K562 (cell line): ENCODE results near the gene NACC1. TPM values are rescaled to one million over a fixed set of nuclear protein-coding genes. Genes with fewer than 3 reads are reported as not detected.

Experiments used
- ATAC-seq: fragments of 200-7000 bp; cut with Tn5 transposase; 3 replicates; pipeline ENCODE4 v1.9.1; 2020; ENCODE audit warnings: moderate library complexity
- BruUV-seq: library from RNA; stranded (reverse); fragments of 400-500 nt; replicated peaks from 2 replicates; lab custom pipeline; 2021; lab: Mats Ljungman, UMichigan
- CTCF ChIA-PET: fragments of 300-600 bp; formaldehyde crosslinking; extraction: SDS; loops from one replicate; lab custom pipeline; 2021; ENCODE audit warnings: low intra/inter-chr PET ratio; lab: Yijun Ruan, JAX
- POLR2A ChIA-PET: fragments of 300-600, 350-650 bp; sonication (Branson Sonifier 250); formaldehyde crosslinking; extraction: SDS; loops from one replicate; lab custom pipeline; 2021; ENCODE audit warnings: antibody characterized with exemption, inconsistent platforms; lab: Yijun Ruan, JAX
- DNase-seq, 4 experiments: peaks; one replicate each; pipeline versions ENCODE4 v3.0.0 to v3.0.0-alpha.2; 2011 to 2018; ENCODE audit warnings: low spot score in 3 of 4, mixed read lengths in 3 of 4; ENCODE audit errors: extremely low read depth in 1 of 4
- FAIRE-seq: peaks from 2 replicates; lab custom pipeline; 2011; peaks lifted over from hg19 to GRCh38; lab: Jason Lieb, UNC
- H2AFZ ChIP-seq: 2 replicates; pipeline ENCODE4 v1.6.0; 2011; ENCODE audit warnings: low read depth, low read length, control low read depth, inconsistent platforms
- H3K27ac ChIP-seq: fragments of 200-600 bp; 3 replicates; pipeline ENCODE4 v1.8.0; 2011; ENCODE audit warnings: low read depth, mild to moderate bottlenecking, control low read depth, inconsistent platforms, low read length, moderate library complexity, mixed read lengths; ENCODE audit errors: extremely low read depth
- H3K27me3 ChIP-seq, 2 experiments: fragments of 300-600 bp in 1 of 2; 2 replicates in 1 of 2; 3 replicates in 1 of 2; pipeline versions ENCODE4 v1.6.0 to v1.8.0; 2011; ENCODE audit warnings: inconsistent platforms in 2 of 2, low read length in 2 of 2, mild to moderate bottlenecking in 1 of 2, mixed read lengths in 1 of 2, moderate library complexity in 1 of 2; ENCODE audit not compliant: control insufficient read depth in 2 of 2, insufficient read depth in 2 of 2
- H3K36me3 ChIP-seq: fragments of 300-600 bp; 3 replicates; pipeline ENCODE4 v1.8.0; 2011; ENCODE audit warnings: mild to moderate bottlenecking, low read length, inconsistent platforms; ENCODE audit not compliant: control insufficient read depth, insufficient read depth
- H3K4me1 ChIP-seq, 2 experiments: fragments of 200-600 bp in 1 of 2; replicated peaks in 1 of 2; 2 replicates in 1 of 2; 3 replicates in 1 of 2; pipeline versions ENCODE4 v1.5.1 to v1.8.0; 2011; ENCODE audit warnings: inconsistent platforms in 2 of 2, low read length in 2 of 2, mild to moderate bottlenecking in 1 of 2, mixed read lengths in 1 of 2, moderate library complexity in 1 of 2; ENCODE audit not compliant: control insufficient read depth in 2 of 2, insufficient read depth in 2 of 2
- H3K4me2 ChIP-seq: 2 replicates; pipeline ENCODE4 v1.6.1; 2011; ENCODE audit warnings: low read length, control low read depth, inconsistent platforms, mixed read lengths; ENCODE audit not compliant: insufficient read depth
- H3K4me3 ChIP-seq: fragments of 200-600 bp; sonication (generic), shearing (Covaris generic); 2 replicates; pipeline ENCODE4 v1.5.1; 2016; ENCODE audit warnings: control low read depth, inconsistent platforms
- H3K79me2 ChIP-seq: fragments of 200-600 bp; 3 replicates; pipeline ENCODE4 v1.8.0; 2011; ENCODE audit warnings: low read length, inconsistent platforms; ENCODE audit not compliant: control insufficient read depth, insufficient read depth
- H3K9ac ChIP-seq, 2 experiments: 2 replicates each; pipeline versions ENCODE4 v1.6.0 to v1.6.1; 2011; ENCODE audit warnings: low read depth in 2 of 2, low read length in 2 of 2, control low read depth in 1 of 2, inconsistent platforms in 1 of 2, mild to moderate bottlenecking in 1 of 2, mixed read lengths in 1 of 2; ENCODE audit not compliant: insufficient read depth in 1 of 2
- H3K9me1 ChIP-seq: one replicate; pipeline ENCODE4 v1.6.0; 2011; ENCODE audit warnings: inconsistent platforms, mild to moderate bottlenecking, low read length, moderate library complexity; ENCODE audit not compliant: control insufficient read depth, insufficient read depth
- H3K9me3 ChIP-seq: replicated peaks from 2 replicates; pipeline ENCODE4 v1.5.1; 2011; ENCODE audit warnings: low read depth, low read length, inconsistent platforms; ENCODE audit not compliant: control insufficient read depth, insufficient read depth
- H4K20me1 ChIP-seq: replicated peaks from 2 replicates; pipeline ENCODE4 v1.6.1; 2011; ENCODE audit warnings: low read length, inconsistent platforms, mixed read lengths; ENCODE audit not compliant: control insufficient read depth, insufficient read depth
- E2F3 ChIP-seq: fragments of 250-450 bp; sonication (Bioruptor Pico); IDR thresholded peaks from 2 replicates; pipeline ENCODE4 v1.4.0; 2020; ENCODE audit warnings: mild to moderate bottlenecking
- HCFC1 ChIP-seq: IDR thresholded peaks from 2 replicates; pipeline ENCODE4 v1.6.1; 2012; ENCODE audit warnings: low read depth, low read length, improper control_type of control experiment
- MTF1 ChIP-seq: fragments of 250-450 bp; sonication (Bioruptor Pico); IDR thresholded peaks from 2 replicates; pipeline ENCODE4 v1.9.0; 2021; ENCODE audit warnings: moderate library complexity, mild to moderate bottlenecking, inconsistent platforms, borderline replicate concordance
- RAD21 ChIP-seq, 2 experiments: fragments of 250-450 bp in 1 of 2; fragments of 450-650 bp in 1 of 2; sonication (Bioruptor Pico) in 1 of 2; formaldehyde crosslinking in 1 of 2; IDR thresholded peaks in 1 of 2; conservative IDR thresholded peaks in 1 of 2; 2 replicates each; pipeline versions ENCODE4 v1.4.0 to v1.8.0; 2020 to 2022; ENCODE audit warnings: mild to moderate bottlenecking in 2 of 2, moderate library complexity in 1 of 2
- SMC3 ChIP-seq: conservative IDR thresholded peaks from 2 replicates; pipeline ENCODE4 v1.6.1; 2011; ENCODE audit warnings: low read depth, low read length, improper control_type of control experiment; ENCODE audit not compliant: insufficient read depth
- XRCC3 ChIP-seq: fragments of 450-650 bp; IDR thresholded peaks from 2 replicates; pipeline ENCODE4 v1.6.1; 2017; ENCODE audit warnings: mild to moderate bottlenecking, moderate library complexity
- ZNF41 ChIP-seq: fragments of 250-450 bp; sonication (Bioruptor Pico); conservative IDR thresholded peaks from 2 replicates; pipeline ENCODE4 v1.4.0; 2020; ENCODE audit warnings: mild to moderate bottlenecking
- ZNF764 ChIP-seq: fragments of 250-450 bp; sonication (Bioruptor Pico); IDR thresholded peaks from 2 replicates; pipeline ENCODE4 v1.4.0; 2020; ENCODE audit warnings: low read depth, mild to moderate bottlenecking, moderate library complexity
- whole genome bisulfite sequencing: fragments of 100-300 bp; shearing (Covaris generic); methylation state at CpG from one replicate; pipeline ENCODE4 v1.1.6; 2016; ENCODE audit warnings: low coverage, mixed read lengths; ENCODE audit not compliant: insufficient coverage; ENCODE audit errors: missing lambda C conversion rate; 5-methylcytosine and 5-hydroxymethylcytosine counted together
- in situ Hi-C: fragments of 300-500 bp; cut with MboI; formaldehyde crosslinking; loops from 4 replicates; pipeline ENCODE4 v1.15.0; 2018; ENCODE audit warnings: inconsistent platforms, mixed read lengths
- intact Hi-C: fragments of 100-400 bp; cut with micrococcal nuclease; formaldehyde crosslinking; loops from 2 replicates; pipeline ENCODE4 v1.14.2; 2022
- polyA plus RNA-seq, 8 experiments: library from polyadenylated mRNA; depleted of rRNA in 4 of 8; stranded (reverse) in 5 of 8; unstranded in 3 of 8; fragments of >200 nt; fragmentation: Nextera tagmentation in 2 of 8; fragmentation: Illumina TruSeq in 1 of 8; extraction: Ambion mirVana in 2 of 8; extraction: Trizol in 1 of 8; gene quantifications; 2 replicates each; pipeline versions ENCODE4 v1.2.1 to v1.2.3, GENCODE V29; 2011 to 2014; ENCODE audit warnings: inconsistent platforms in 1 of 8, missing spikeins in 1 of 8
- total RNA-seq, 7 experiments: library from RNA; depleted of rRNA in 6 of 7; stranded (reverse); fragments of >200 nt in 6 of 7; fragmentation: Illumina TruSeq in 2 of 7; extraction: Trizol in 2 of 7; gene quantifications; 2 replicates each; pipeline versions ENCODE4 v1.2.1 to v1.2.3, GENCODE V29; 2011 to 2021; ENCODE audit warnings: low replicate concordance in 1 of 7
- TF ChIP-seq, protein P1 (sequence below), 2 experiments: fragments of 450-650 bp in 1 of 2; sonication (generic) in 1 of 2; formaldehyde crosslinking in 1 of 2; IDR thresholded peaks; 2 replicates each; pipeline versions ENCODE4 v1.7.1 to v1.9.0; 2016 to 2022; ENCODE audit warnings: inconsistent platforms in 1 of 2, mild to moderate bottlenecking in 1 of 2, missing genetic modification reagents in 1 of 2

NACC1 gene
- total and polyA plus RNA-seq, 9 of the 15 experiments (the other 6 are each of a cell fraction or from before 2014, with no cell fraction given) = 0.04 to 96.6 (median 25.8) TPM

DNA sequence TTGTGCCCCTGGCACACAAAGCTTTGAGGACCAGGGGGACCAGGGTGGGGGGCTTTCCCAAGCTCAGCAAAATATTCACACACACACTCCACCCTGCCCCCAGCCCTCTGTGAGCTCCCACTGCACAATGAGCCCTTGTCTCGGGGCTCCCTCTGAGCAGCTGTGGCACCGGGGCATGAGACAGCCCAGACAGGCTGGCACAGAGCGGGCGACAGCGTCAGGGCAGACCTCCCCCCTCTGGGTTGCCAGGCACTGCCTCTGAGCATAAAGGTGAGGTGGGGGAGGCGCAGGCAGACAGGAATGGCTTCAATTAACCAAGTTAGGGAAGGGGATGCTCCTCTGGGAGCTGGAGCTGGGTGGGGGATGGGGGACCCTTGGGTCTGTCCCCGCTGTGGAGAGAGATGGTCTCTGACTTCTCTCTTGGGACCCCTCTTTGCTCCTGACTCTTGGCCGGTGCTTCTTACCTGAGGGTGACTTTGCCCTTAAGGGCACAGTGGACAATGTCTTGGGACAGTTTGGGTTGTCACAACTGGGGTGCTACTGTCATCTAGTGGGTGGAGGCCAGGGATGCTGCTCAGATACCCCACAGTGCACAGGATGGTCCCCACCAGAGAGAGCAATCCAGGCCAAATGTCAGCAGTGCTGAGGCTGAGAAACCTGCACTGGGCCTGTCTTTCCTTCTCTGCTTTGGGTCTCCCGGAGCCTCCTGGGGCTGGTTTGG is 45.7 kb upstream of the NACC1 start:
- peaks cover 32% of the 10 kb centered on the region; the same call in 2 of the 3 replicates for H3K36me3 ChIP-seq
- peak; percentile 79 for FAIRE-seq
- intact Hi-C loops = no loop called here
- peak overlapping the region in 1 of 2 experiments; percentile 26; a peak in 1 of 4 replicates for H3K9ac ChIP-seq
- ChIA-PET CTCF (no interaction called here), POLR2A (interaction anchor here (0.6 to 1.3 kb wide), 3 partner anchors 25 to 82 kb away, joined by 3 to 5 read pairs (median 3); no protein-coding TSS in a partner anchor)
- peaks cover 40 to 80% of the 10 kb centered on the region in 2 experiments for H3K4me1 ChIP-seq
- peaks cover 5% of the 10 kb centered on the region for H3K9me1 ChIP-seq
- H3K27ac ChIP-seq = no peak overlapping the region
- WGBS = 86% methylated on average over 9 of the region's 9 CpGs
- no peaks in the 10 kb centered on the region for H3K27me3 ChIP-seq
- H4K20me1 ChIP-seq = no peaks in the 10 kb centered on the region
- in situ Hi-C loops = no loop called here
- no TSS peak for BruUV-seq
- H3K4me3 ChIP-seq = no peak overlapping the region
- DNase-seq = peak in 1 of 4 experiments; percentile 36
- no peak overlapping the region for H3K4me2 ChIP-seq
- H3K9me3 ChIP-seq = no peaks in the 10 kb centered on the region
- H3K79me2 ChIP-seq = peaks cover 23% of the 10 kb centered on the region; the same call in 2 of the 3 replicates
- no peak overlapping the region for H2AFZ ChIP-seq
- 0 out of 3 replicates have a peak, but pooled peaks have one; percentile 11 for ATAC-seq
- TF ChIP-seq, protein P1, sequence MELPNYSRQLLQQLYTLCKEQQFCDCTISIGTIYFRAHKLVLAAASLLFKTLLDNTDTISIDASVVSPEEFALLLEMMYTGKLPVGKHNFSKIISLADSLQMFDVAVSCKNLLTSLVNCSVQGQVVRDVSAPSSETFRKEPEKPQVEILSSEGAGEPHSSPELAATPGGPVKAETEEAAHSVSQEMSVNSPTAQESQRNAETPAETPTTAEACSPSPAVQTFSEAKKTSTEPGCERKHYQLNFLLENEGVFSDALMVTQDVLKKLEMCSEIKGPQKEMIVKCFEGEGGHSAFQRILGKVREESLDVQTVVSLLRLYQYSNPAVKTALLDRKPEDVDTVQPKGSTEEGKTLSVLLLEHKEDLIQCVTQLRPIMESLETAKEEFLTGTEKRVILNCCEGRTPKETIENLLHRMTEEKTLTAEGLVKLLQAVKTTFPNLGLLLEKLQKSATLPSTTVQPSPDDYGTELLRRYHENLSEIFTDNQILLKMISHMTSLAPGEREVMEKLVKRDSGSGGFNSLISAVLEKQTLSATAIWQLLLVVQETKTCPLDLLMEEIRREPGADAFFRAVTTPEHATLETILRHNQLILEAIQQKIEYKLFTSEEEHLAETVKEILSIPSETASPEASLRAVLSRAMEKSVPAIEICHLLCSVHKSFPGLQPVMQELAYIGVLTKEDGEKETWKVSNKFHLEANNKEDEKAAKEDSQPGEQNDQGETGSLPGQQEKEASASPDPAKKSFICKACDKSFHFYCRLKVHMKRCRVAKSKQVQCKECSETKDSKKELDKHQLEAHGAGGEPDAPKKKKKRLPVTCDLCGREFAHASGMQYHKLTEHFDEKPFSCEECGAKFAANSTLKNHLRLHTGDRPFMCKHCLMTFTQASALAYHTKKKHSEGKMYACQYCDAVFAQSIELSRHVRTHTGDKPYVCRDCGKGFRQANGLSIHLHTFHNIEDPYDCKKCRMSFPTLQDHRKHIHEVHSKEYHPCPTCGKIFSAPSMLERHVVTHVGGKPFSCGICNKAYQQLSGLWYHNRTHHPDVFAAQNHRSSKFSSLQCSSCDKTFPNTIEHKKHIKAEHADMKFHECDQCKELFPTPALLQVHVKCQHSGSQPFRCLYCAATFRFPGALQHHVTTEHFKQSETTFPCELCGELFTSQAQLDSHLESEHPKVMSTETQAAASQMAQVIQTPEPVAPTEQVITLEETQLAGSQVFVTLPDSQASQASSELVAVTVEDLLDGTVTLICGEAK (IDR thresholded peaks at IDR 0.05) = no peak
- TF ChIP-seq, protein P1 (CRISPR knock-in tag; IDR thresholded peaks at IDR 0.05) = no peak
- TF ChIP-seq SMC3 (0 out of 2 replicates have a peak, but pooled peaks have one; percentile 16), ZNF41 (CRISPR knock-in tag) (no peak), ZNF764 (CRISPR knock-in tag) (no peak), HCFC1 (no peak), E2F3 (CRISPR knock-in tag) (no peak), MTF1 (CRISPR knock-in tag) (no peak), XRCC3 (no peak), RAD21 (CRISPR knock-in tag; conservative IDR thresholded peaks at IDR 0.05 in 1 of 2, IDR thresholded peaks at IDR 0.05 in 1 of 2) (peak in 1 of 2 experiments; percentile 46; a peak in 2 of 4 replicates)
